ENCODE results near the gene NEK11.

GRCh38 chr3:131001071-131001470 lies 25.6 kb upstream of the NEK11 start:
- no peak for TF ChIP-seq CTCF (IDR thresholded peaks at IDR 0.05)
- no peak for TF ChIP-seq POLR2A (IDR thresholded peaks at IDR 0.05)
